HT1080 (cell line): ENCODE measurements around the gene FAM184B. TPM values are rescaled to one million over a fixed set of nuclear protein-coding genes. Genes with fewer than 3 reads are reported as not detected.
A peak's percentile ranks its signal among the peaks of the same experiment; 100 is the strongest.
"Not testable (repeated sequence)": the region's sequence is repeated elsewhere in the genome, so short reads cannot be mapped to it uniquely, and the experiment has no call there.

Experiments used
- DNase-seq: peaks from one replicate; pipeline ENCODE4 v3.0.0-alpha.2; 2015; ENCODE audit warnings: low read depth
- total RNA-seq: library from RNA; depleted of rRNA; stranded (reverse); fragments of >200 nt; shearing (Covaris generic); gene quantifications from 2 replicates; pipeline ENCODE4 v1.2.3, GENCODE V29; 2014

Gene FAM184B
- total RNA-seq, 1 experiment from 2014 or later, result 0.02 TPM

- DNase-seq, result peak; percentile 35
Observed at GRCh38 chr4:17719106-17719505, 62.3 kb downstream of the FAM184B start.

- DNase-seq, result no peak
Observed at GRCh38 chr4:17718471-17718870, 63.0 kb downstream of the FAM184B start.

- no peak for DNase-seq
Observed at GRCh38 chr4:17717301-17717700, 64.1 kb downstream of the FAM184B start.

- DNase-seq, result no peak
Observed at GRCh38 chr4:17715511-17715910, 65.9 kb downstream of the FAM184B start.

GRCh38 chr4:17713779-17714178, 67.6 kb downstream of the FAM184B start:
- DNase-seq, result no peak

GRCh38 chr4:17712166-17712565, 69.3 kb downstream of the FAM184B start:
- DNase-seq, result no peak

- not testable (repeated sequence) for DNase-seq
Observed at GRCh38 chr4:17711206-17711605, 70.2 kb downstream of the FAM184B start.

- DNase-seq, result no peak
Observed at GRCh38 chr4:17709763-17710068, 71.7 kb downstream of the FAM184B start.

- DNase-seq, result no peak
Observed at GRCh38 chr4:17708992-17709762, 72.2 kb downstream of the FAM184B start.

- DNase-seq, result no peak
Observed at GRCh38 chr4:17707671-17708070, 73.8 kb downstream of the FAM184B start.

- DNase-seq, result no peak
Observed at GRCh38 chr4:17705107-17705506, 76.3 kb downstream of the FAM184B start.

- no peak for DNase-seq
Observed at GRCh38 chr4:17704020-17704650, 77.3 kb downstream of the FAM184B start.

- DNase-seq, result no peak
Observed at GRCh38 chr4:17702641-17703040, 78.8 kb downstream of the FAM184B start.

GRCh38 chr4:17701882-17702281, 79.5 kb downstream of the FAM184B start:
- DNase-seq, result no peak

GRCh38 chr4:17701138-17701839, 80.1 kb downstream of the FAM184B start:
- DNase-seq, result no peak

GRCh38 chr4:17699380-17699779, 82.0 kb downstream of the FAM184B start:
- DNase-seq, result no peak

- DNase-seq, result no peak
Observed at GRCh38 chr4:17698116-17698515, 83.3 kb downstream of the FAM184B start.

- no peak for DNase-seq
Observed at GRCh38 chr4:17695341-17695740, 86.1 kb downstream of the FAM184B start.

- no peak for DNase-seq
Observed at GRCh38 chr4:17694552-17694951, 86.9 kb downstream of the FAM184B start.

GRCh38 chr4:17690898-17691297, 90.5 kb downstream of the FAM184B start:
- DNase-seq, result peak; percentile 80

GRCh38 chr4:17690135-17690534, 91.3 kb downstream of the FAM184B start:
- DNase-seq, result no peak

- peak; percentile 89 for DNase-seq
Observed at GRCh38 chr4:17688011-17688441, 93.4 kb downstream of the FAM184B start.
